Ovary (tissue), 9 donors: ENCODE data around the gene FBXW8. TPM values are rescaled to one million over a fixed set of nuclear protein-coding genes. Genes with fewer than 3 reads are reported as not detected.
A peak's percentile ranks its signal among the peaks of the same experiment; 100 is the strongest.

Source experiments
- DNase-seq, 5 donors: peaks; one replicate each; pipeline ENCODE4 v3.0.0-alpha.2; 2019 to 2020
- H3K27ac ChIP-seq, 2 donors: fragments of 200-600 bp; one replicate each; pipeline versions ENCODE4 v1.5.1 to v1.8.0; 2019 to 2022
- H3K27me3 ChIP-seq: fragments of 200-600 bp; one replicate; pipeline ENCODE4 v1.8.0; 2022
- H3K36me3 ChIP-seq: fragments of 200-600 bp; sonication (generic); one replicate; pipeline ENCODE4 v1.5.1; 2019
- H3K4me1 ChIP-seq: one replicate; pipeline ENCODE4 v1.8.1; 2013; ENCODE audit warnings: mild to moderate bottlenecking, moderate library complexity; ENCODE audit not compliant: insufficient read depth
- H3K4me3 ChIP-seq: fragments of 200-600 bp; sonication (generic); one replicate; pipeline ENCODE4 v1.5.1; 2017
- H3K9me3 ChIP-seq, 2 donors: fragments of 200-600 bp in 1 of 2; sonication (generic) in 1 of 2; one replicate each; pipeline versions ENCODE4 v1.5.1 to v1.8.1; 2013 to 2019; ENCODE audit warnings: mild to moderate bottlenecking in 1 of 2, moderate library complexity in 1 of 2
- EP300 ChIP-seq: sonication (generic); formaldehyde crosslinking; IDR thresholded peaks from one replicate; pipeline ENCODE4 v1.6.1; 2017; ENCODE audit warnings: antibody characterized with exemption
- POLR2A ChIP-seq: fragments of 450-650 bp; IDR thresholded peaks from one replicate; pipeline ENCODE4 v1.6.1; 2017; ENCODE audit warnings: antibody characterized with exemption, mild to moderate bottlenecking, moderate library complexity
- WGBS, 3 donors: extraction: QIAGEN DNeasy Blood & Tissue Kit in 1 of 3; methylation state at CpG; one replicate each; pipeline versions ENCODE4 v1.1.5 to v1.1.7; 2013 to 2017; 5-methylcytosine and 5-hydroxymethylcytosine counted together
- intact Hi-C, 4 donors: fragments of 100-400 bp; cut with DNase I; formaldehyde crosslinking; loops; one replicate each; pipeline versions ENCODE4 v1.11.0 to v1.15.1; 2022 to 2023
- polyA plus RNA-seq, 2 donors: library from polyadenylated mRNA; stranded (reverse); fragments of 200-250 nt in 1 of 2; fragments of 350-450 nt in 1 of 2; fragmentation: Illumina TruSeq in 1 of 2; extraction: RNeasy Lipid Tissue Mini Kit (QIAGEN cat#74804) in 1 of 2; gene quantifications; one replicate each; pipeline ENCODE4 v1.2.3, GENCODE V29; 2013 to 2014
- total RNA-seq, 7 donors: library from RNA; depleted of rRNA in 2 of 7; stranded (reverse); fragments of >200 nt in 2 of 7; fragmentation: NEBNext Ultra II Directional in 3 of 7; extraction: Animal tissue kit (Norgen Biotek cat#: 25700) in 3 of 7; gene quantifications; one replicate each; pipeline versions ENCODE4 v1.1.0 to v1.2.4, GENCODE V29; 2016 to 2023
- TF ChIP-seq, protein P1 (sequence below), 3 donors: fragments of 450-650 bp in 2 of 3; fragments of 200-600 bp in 1 of 3; IDR thresholded peaks; one replicate each; pipeline versions ENCODE4 v1.5.1 to v1.8.0; 2016 to 2022; ENCODE audit warnings: antibody characterized with exemption in 3 of 3, mild to moderate bottlenecking in 1 of 3
- donor health status: DM: no; HTN: no; CAD: no; lungs with moderate emphysema.
- donor health status: DM: no; HTN: no; CAD: no.
- donor health status: Bipolar disorder and iron deficiency.
- donor health status: DM: yes; HTN: yes; CAD: no.
- donor health status: DM: no; HTN: no; CAD: no.
- donor health status: DM: yes; HTN: yes; CAD: no.

The FBXW8 gene
- total and polyA plus RNA-seq, 9 donors: 7.4 to 23.1 (median 16.6) TPM

DNA sequence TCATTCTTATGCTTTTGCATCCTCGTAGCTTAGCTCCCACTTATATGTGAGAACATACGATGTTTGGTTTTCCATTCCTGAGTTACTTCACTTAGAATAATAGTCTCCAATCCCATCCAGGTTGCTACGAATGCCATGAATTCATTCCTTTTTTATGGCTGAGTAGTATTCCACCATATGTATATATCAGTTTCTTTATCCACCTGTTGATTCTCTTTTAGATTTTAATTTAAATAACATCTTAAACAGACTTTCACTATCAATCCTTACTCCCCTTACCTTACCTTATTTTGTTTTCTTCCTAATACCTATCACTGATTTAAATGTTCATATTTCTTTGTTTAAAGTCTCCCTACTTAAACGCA is 488 bp upstream of the FBXW8 start:
- Histone ChIP-seq H3K4me1 (peaks cover 2% of the 10 kb centered on the region), H3K27ac (no peak overlapping the region), H3K36me3 (no peaks in the 10 kb centered on the region), H3K4me3 (peak overlapping the region; percentile 69), H3K27me3 (no peaks in the 10 kb centered on the region), H3K9me3 (no peaks in the 10 kb centered on the region)
- intact Hi-C loops: no loop called here
- WGBS, 3 donors: 56 to 60% (median 56%) methylated on average over 4 of the region's 4 CpGs
- TF ChIP-seq POLR2A: no peak
- no peak for TF ChIP-seq EP300
- TF ChIP-seq, protein P1, sequence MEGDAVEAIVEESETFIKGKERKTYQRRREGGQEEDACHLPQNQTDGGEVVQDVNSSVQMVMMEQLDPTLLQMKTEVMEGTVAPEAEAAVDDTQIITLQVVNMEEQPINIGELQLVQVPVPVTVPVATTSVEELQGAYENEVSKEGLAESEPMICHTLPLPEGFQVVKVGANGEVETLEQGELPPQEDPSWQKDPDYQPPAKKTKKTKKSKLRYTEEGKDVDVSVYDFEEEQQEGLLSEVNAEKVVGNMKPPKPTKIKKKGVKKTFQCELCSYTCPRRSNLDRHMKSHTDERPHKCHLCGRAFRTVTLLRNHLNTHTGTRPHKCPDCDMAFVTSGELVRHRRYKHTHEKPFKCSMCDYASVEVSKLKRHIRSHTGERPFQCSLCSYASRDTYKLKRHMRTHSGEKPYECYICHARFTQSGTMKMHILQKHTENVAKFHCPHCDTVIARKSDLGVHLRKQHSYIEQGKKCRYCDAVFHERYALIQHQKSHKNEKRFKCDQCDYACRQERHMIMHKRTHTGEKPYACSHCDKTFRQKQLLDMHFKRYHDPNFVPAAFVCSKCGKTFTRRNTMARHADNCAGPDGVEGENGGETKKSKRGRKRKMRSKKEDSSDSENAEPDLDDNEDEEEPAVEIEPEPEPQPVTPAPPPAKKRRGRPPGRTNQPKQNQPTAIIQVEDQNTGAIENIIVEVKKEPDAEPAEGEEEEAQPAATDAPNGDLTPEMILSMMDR (IDR thresholded peaks at IDR 0.05): no peak
- DNase-seq: no peak

DNA sequence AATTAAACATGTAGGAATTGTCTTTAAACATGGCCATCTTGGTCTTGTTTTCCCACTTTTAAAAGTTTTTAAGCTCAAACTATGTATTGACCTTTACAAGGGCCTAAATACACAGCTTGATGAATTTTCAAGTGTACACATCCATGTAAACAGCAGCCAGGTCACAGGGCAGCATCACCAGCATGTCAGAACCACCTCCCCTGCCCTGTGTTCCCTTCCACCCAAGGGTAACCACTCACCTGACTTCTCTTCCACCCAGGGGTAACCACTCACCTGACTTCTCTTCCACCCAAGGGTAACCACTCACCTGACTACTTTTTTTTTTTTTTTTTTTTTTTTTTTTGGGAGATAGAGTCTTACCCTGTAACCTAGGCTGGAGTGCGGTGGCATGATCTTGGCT is 4.6 kb downstream of the FBXW8 start:
- DNase-seq: no peak
- 97 to 100% (median 100%) methylated on average over 1 of the region's 1 CpG for WGBS, 3 donors

DNA sequence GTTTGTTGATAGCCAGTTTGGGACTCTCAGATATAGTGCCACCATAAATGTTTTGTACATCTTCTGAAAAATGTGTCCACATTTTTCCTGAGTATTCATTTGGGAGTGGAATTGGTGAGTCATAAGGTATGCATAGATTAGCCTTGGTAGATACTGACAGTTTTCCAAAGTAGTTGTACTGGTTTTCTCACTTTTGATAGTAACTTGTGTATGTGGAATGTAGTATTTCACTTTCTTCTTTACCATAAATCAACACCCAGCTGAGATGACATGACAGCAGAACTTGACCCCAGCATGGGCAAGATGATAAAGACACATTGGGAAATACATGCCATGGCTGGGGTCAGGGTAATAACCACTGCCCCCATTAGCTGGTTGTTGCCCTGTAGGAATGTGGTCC is 5.4 kb downstream of the FBXW8 start:
- no peaks in the 10 kb centered on the region for H3K27me3 ChIP-seq
- no peaks in the 10 kb centered on the region for H3K36me3 ChIP-seq
- no peaks in the 10 kb centered on the region for H3K9me3 ChIP-seq
- TF ChIP-seq EP300 (no peak), POLR2A (no peak)
- TF ChIP-seq, protein P1 (IDR thresholded peaks at IDR 0.05): no peak
- DNase-seq: no peak
- intact Hi-C loops: no loop called here
- H3K27ac ChIP-seq: no peak overlapping the region
- peaks cover 6% of the 10 kb centered on the region for H3K4me1 ChIP-seq
- H3K4me3 ChIP-seq: no peak overlapping the region

More for the DNA sequence above, 4.6 kb downstream of the FBXW8 start:
- Histone ChIP-seq H3K36me3 (no peaks in the 10 kb centered on the region), H3K4me1 (peaks cover 6% of the 10 kb centered on the region), H3K9me3 (no peaks in the 10 kb centered on the region), H3K27ac (no peak overlapping the region), H3K27me3 (no peaks in the 10 kb centered on the region), H3K4me3 (no peak overlapping the region)
- intact Hi-C loops: no loop called here
- TF ChIP-seq POLR2A (no peak), EP300 (no peak)
- TF ChIP-seq, protein P1 (IDR thresholded peaks at IDR 0.05): no peak

DNA sequence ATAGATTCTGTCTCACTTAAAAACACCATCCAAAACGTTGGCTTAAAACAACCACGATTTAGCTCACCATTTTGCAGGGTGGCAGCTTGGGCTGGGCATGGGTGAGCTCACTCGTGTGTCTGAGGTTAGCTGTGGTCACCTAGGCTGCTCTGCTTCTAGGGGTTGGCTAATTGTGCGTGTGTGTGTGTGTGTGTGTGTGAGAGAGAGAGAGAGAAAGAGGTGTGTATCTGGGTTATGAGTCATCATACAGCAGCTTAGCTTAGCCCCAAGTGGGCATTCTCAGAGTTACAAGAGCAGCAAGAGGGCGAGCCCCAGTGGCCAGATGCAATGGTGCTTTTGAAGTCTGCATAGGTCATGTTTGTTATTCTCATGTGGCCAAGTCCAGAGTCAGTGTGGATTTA is 6.0 kb downstream of the FBXW8 start:
- no peak overlapping the region for H3K4me3 ChIP-seq
- 74 to 83% (median 80%) methylated on average over 5 of the region's 5 CpGs for WGBS, 3 donors
- peaks cover 6% of the 10 kb centered on the region for H3K4me1 ChIP-seq
- intact Hi-C loops: no loop called here
- no peaks in the 10 kb centered on the region for H3K9me3 ChIP-seq
- DNase-seq: no peak
- TF ChIP-seq, protein P1 (IDR thresholded peaks at IDR 0.05): no peak
- TF ChIP-seq EP300 (no peak), POLR2A (no peak)
- H3K27me3 ChIP-seq: no peaks in the 10 kb centered on the region
- H3K27ac ChIP-seq: no peak overlapping the region
- H3K36me3 ChIP-seq: no peaks in the 10 kb centered on the region

DNA sequence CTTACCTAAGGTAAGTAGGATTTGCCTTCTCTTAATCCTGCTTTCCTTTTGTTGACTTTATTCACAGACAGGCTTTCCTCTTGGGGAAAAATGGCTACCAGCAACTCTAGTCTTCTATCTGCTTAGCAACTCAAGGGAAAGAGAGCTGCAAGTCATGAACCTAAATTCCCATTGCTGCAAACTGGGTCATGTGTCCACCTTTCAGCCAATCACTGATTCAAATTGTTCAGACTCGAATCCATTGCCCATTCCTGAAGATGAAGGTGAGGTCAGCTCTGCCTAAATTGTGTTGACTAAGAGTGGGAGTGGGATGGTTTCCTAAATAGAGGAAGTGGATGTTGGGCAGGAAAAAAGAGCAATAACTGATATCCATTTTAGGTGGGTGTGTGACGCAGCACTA is 7.7 kb downstream of the FBXW8 start:
- H3K36me3 ChIP-seq: no peaks in the 10 kb centered on the region
- TF ChIP-seq POLR2A: no peak
- TF ChIP-seq, protein P1 (IDR thresholded peaks at IDR 0.05): no peak
- no peak for TF ChIP-seq EP300
- H3K27ac ChIP-seq: no peak overlapping the region
- H3K4me1 ChIP-seq: peaks cover 4% of the 10 kb centered on the region
- DNase-seq: no peak
- no peaks in the 10 kb centered on the region for H3K27me3 ChIP-seq
- 88 to 97% (median 96%) methylated on average over 2 of the region's 2 CpGs for WGBS, 3 donors
- intact Hi-C loops: no loop called here
- no peak overlapping the region for H3K4me3 ChIP-seq
- no peaks in the 10 kb centered on the region for H3K9me3 ChIP-seq
